Activated CD8-positive, alpha-beta memory T cell treated with anti-CD3 and anti-CD28 coated beads, Interleukin-2, amount 50 U/mL, for 48 hours (primary cell): ENCODE results near the gene PIK3CD.
A peak's percentile ranks its signal among the peaks of the same experiment; 100 is the strongest.
"Not testable (repeated sequence)": the region's sequence is repeated elsewhere in the genome, so short reads cannot be mapped to it uniquely, and the experiment has no call there.

Experiments
- DNase-seq: peaks from one replicate; pipeline ENCODE4 v3.0.0-alpha.2; 2020

Gene PIK3CD

GRCh38 chr1:9624081-9624480 is 27.4 kb upstream of the PIK3CD start:
- DNase-seq: no peak

GRCh38 chr1:9625030-9625429 is 26.5 kb upstream of the PIK3CD start:
- not testable (repeated sequence) for DNase-seq

GRCh38 chr1:9626201-9626608 is 25.3 kb upstream of the PIK3CD start:
- no peak for DNase-seq

GRCh38 chr1:9628541-9629444 is 22.7 kb upstream of the PIK3CD start:
- peak; percentile 86 for DNase-seq

- DNase-seq: peak; percentile 87
Measured at GRCh38 chr1:9629445-9630201, 21.9 kb upstream of the PIK3CD start.

GRCh38 chr1:9630331-9631111 is 21.0 kb upstream of the PIK3CD start:
- peak; percentile 59 for DNase-seq

GRCh38 chr1:9631613-9632012 is 19.9 kb upstream of the PIK3CD start:
- no peak for DNase-seq

GRCh38 chr1:9633493-9633892 is 18.0 kb upstream of the PIK3CD start:
- no peak for DNase-seq

GRCh38 chr1:9634582-9634981 is 16.9 kb upstream of the PIK3CD start:
- DNase-seq: no peak

- DNase-seq: no peak
Measured at GRCh38 chr1:9639227-9639626, 12.3 kb upstream of the PIK3CD start.

GRCh38 chr1:9643351-9644256 is 7.9 kb upstream of the PIK3CD start:
- no peak for DNase-seq

GRCh38 chr1:9646037-9646436 is 5.5 kb upstream of the PIK3CD start:
- DNase-seq: no peak

GRCh38 chr1:9648171-9648570 is 3.4 kb upstream of the PIK3CD start:
- no peak for DNase-seq

GRCh38 chr1:9649769-9650168 is 1.8 kb upstream of the PIK3CD start:
- DNase-seq: no peak

- no peak for DNase-seq
Measured at GRCh38 chr1:9651220-9651564, 339 bp upstream of the PIK3CD start.

- peak; percentile 79 for DNase-seq
Measured at GRCh38 chr1:9652379-9653209, 1.1 kb downstream of the PIK3CD start.

GRCh38 chr1:9653210-9653490 is 1.6 kb downstream of the PIK3CD start:
- no peak for DNase-seq

- DNase-seq: peak; percentile 76
Measured at GRCh38 chr1:9653491-9654050, 2.0 kb downstream of the PIK3CD start.

- peak; percentile 75 for DNase-seq
Measured at GRCh38 chr1:9654051-9654833, 2.7 kb downstream of the PIK3CD start.
